GM12891 (cell line): Measurements from ENCODE around the gene BAIAP3. TPM values are rescaled to one million over a fixed set of nuclear protein-coding genes. Genes with fewer than 3 reads are reported as not detected.

Experiments used
- DNase-seq: peaks from one replicate; pipeline ENCODE4 v3.0.0; 2011; ENCODE audit warnings: low spot score; ENCODE audit not compliant: insufficient read length
- FAIRE-seq: peaks from 2 replicates; lab custom pipeline; 2011; peaks lifted over from hg19 to GRCh38; lab: Jason Lieb, UNC
- PAX5 ChIP-seq: IDR thresholded peaks from 2 replicates; pipeline ENCODE4 v1.6.1; 2011; ENCODE audit warnings: low read length, moderate library complexity, mild to moderate bottlenecking; ENCODE audit not compliant: insufficient read depth, severe bottlenecking
- POLR2A ChIP-seq: IDR thresholded peaks from 2 replicates; pipeline ENCODE4 v1.6.1; 2011; ENCODE audit warnings: low read depth, low read length, control low read depth
- POLR2AphosphoS5 ChIP-seq: IDR thresholded peaks from 2 replicates; pipeline ENCODE4 v1.6.1; 2011; ENCODE audit warnings: low read depth, low read length, control low read depth
- POU2F2 ChIP-seq: IDR thresholded peaks from 2 replicates; pipeline ENCODE4 v1.6.1; 2011; ENCODE audit warnings: low read depth, mild to moderate bottlenecking, control low read depth, low read length, moderate library complexity
- SPI1 ChIP-seq: IDR thresholded peaks from 2 replicates; pipeline ENCODE4 v1.6.1; 2011; ENCODE audit warnings: low read depth, low read length, control low read depth
- TAF1 ChIP-seq: IDR thresholded peaks from 2 replicates; pipeline ENCODE4 v1.6.1; 2011; ENCODE audit warnings: low read depth, low read length, control low read depth
- polyA plus RNA-seq: library from polyadenylated mRNA; unstranded; fragments of >200 nt; gene quantifications from one replicate; pipeline ENCODE4 v1.2.1, GENCODE V29; 2012; ENCODE audit warnings: low read depth, missing spikeins, inconsistent platforms; ENCODE audit not compliant: missing spikeins

The BAIAP3 gene
- polyA plus RNA-seq, result 0.21 TPM

- DNase-seq (peak; percentile 69), FAIRE-seq (peak; percentile 45)
- TF ChIP-seq SPI1 (no peak), TAF1 (no peak), PAX5 (no peak), POLR2A (no peak), POLR2AphosphoS5 (no peak), POU2F2 (no peak)
These were observed at the start of gene BAIAP3 for GRCh38 chr16:1333149-1333812. Gene BAIAP3, plus strand, starts transcription at chr16:1333645. Its CDS starts 4,905 bp downstream, at chr16:1338550.

GRCh38 chr16:1283996-1284616 is 49.3 kb upstream of the BAIAP3 start:
- DNase-seq, result no peak
- TF ChIP-seq POU2F2, result no peak
- no peak for TF ChIP-seq TAF1
- TF ChIP-seq POLR2AphosphoS5, result no peak
- no peak for TF ChIP-seq SPI1
- no peak for TF ChIP-seq PAX5
- no peak for TF ChIP-seq POLR2A
- FAIRE-seq, result no peak

GRCh38 chr16:1285669-1286512 is 47.6 kb upstream of the BAIAP3 start:
- TF ChIP-seq PAX5 (no peak), POU2F2 (no peak), POLR2A (no peak)
- DNase-seq (no peak), FAIRE-seq (no peak)

- FAIRE-seq (no peak), DNase-seq (no peak)
- TF ChIP-seq TAF1 (no peak), PAX5 (no peak), POLR2AphosphoS5 (no peak), POU2F2 (no peak), POLR2A (no peak), SPI1 (no peak)
These were observed 46.8 kb upstream of the BAIAP3 start for GRCh38 chr16:1286513-1287094.

- no peak for TF ChIP-seq POLR2A
- TF ChIP-seq TAF1, result no peak
- no peak for TF ChIP-seq POLR2AphosphoS5
- TF ChIP-seq POU2F2, result no peak
- no peak for TF ChIP-seq SPI1
- TF ChIP-seq PAX5, result no peak
- DNase-seq (no peak), FAIRE-seq (no peak)
These were observed 45.3 kb upstream of the BAIAP3 start for GRCh38 chr16:1287982-1288670.

- TF ChIP-seq POLR2AphosphoS5 (no peak), SPI1 (no peak)
- FAIRE-seq (no peak), DNase-seq (no peak)
These were observed 44.5 kb upstream of the BAIAP3 start for GRCh38 chr16:1288813-1289476.

GRCh38 chr16:1289477-1289866 is 44.0 kb upstream of the BAIAP3 start:
- no peak for DNase-seq
- TF ChIP-seq SPI1 (no peak), POU2F2 (no peak), PAX5 (no peak), POLR2A (no peak), POLR2AphosphoS5 (no peak), TAF1 (no peak)
- FAIRE-seq, result no peak

- DNase-seq, result no peak
- FAIRE-seq, result no peak
- TF ChIP-seq TAF1, result no peak
- no peak for TF ChIP-seq POU2F2
- no peak for TF ChIP-seq POLR2AphosphoS5
- TF ChIP-seq POLR2A, result no peak
- no peak for TF ChIP-seq PAX5
- no peak for TF ChIP-seq SPI1
These were observed 43.4 kb upstream of the BAIAP3 start for GRCh38 chr16:1290063-1290501.
